Activated B cell treated with CpG ODN at 0.5 μM for 24 hours (primary cell): Measurements from ENCODE around the gene KRT14. TPM values are rescaled to one million over a fixed set of nuclear protein-coding genes. Genes with fewer than 3 reads are reported as not detected.

Source experiments
- ATAC-seq: fragments of 200-7000 bp; cut with Tn5 transposase; one replicate; pipeline ENCODE4 v1.10.0; 2021; ENCODE audit warnings: low read depth, mild to moderate bottlenecking, moderate library complexity
- CTCF ChIA-PET: fragments of 350-600 bp; sonication (Branson Sonifier 250); formaldehyde crosslinking; loops from one replicate; lab custom pipeline; 2021; ENCODE audit warnings: antibody characterized with exemption; lab: Charles Lee
- POLR2A ChIA-PET: fragments of 350-600 bp; sonication (Branson Sonifier 250); formaldehyde crosslinking; loops from one replicate; lab custom pipeline; 2021; ENCODE audit warnings: antibody characterized with exemption; lab: Charles Lee
- DNase-seq: peaks from one replicate; pipeline ENCODE4 v3.0.0; 2022
- H3K27ac Mint-ChIP-seq: one replicate; pipeline ENCODE4 v1.8.0; 2020; ENCODE audit warnings: mixed read lengths
- H3K27me3 Mint-ChIP-seq: one replicate; pipeline ENCODE4 v1.8.0; 2021; ENCODE audit warnings: mixed read lengths
- H3K36me3 Mint-ChIP-seq: one replicate; pipeline ENCODE4 v1.8.0; 2021; ENCODE audit warnings: low read depth, mixed read lengths
- H3K4me1 Mint-ChIP-seq: one replicate; pipeline ENCODE4 v1.8.0; 2021; ENCODE audit warnings: mixed read lengths
- H3K4me3 Mint-ChIP-seq: one replicate; pipeline ENCODE4 v1.8.0; 2020; ENCODE audit warnings: mild to moderate bottlenecking, mixed read lengths
- H3K9me3 Mint-ChIP-seq: one replicate; pipeline ENCODE4 v1.8.0; 2020; ENCODE audit warnings: mixed read lengths
- CTCF ChIP-seq: fragments of 200-600 bp; IDR thresholded peaks from one replicate; pipeline ENCODE4 v1.8.0; 2022; ENCODE audit warnings: antibody characterized with exemption, mild to moderate bottlenecking
- intact Hi-C: fragments of 100-400 bp; cut with micrococcal nuclease; formaldehyde crosslinking; loops from one replicate; pipeline ENCODE4 v1.15.1; 2024
- total RNA-seq: library from RNA; stranded (reverse); gene quantifications from 2 replicates; pipeline ENCODE4 v1.2.3, GENCODE V29; 2022

Gene KRT14
- total RNA-seq, 1 donor from 2014 or later = not detected

GRCh38 chr17:41561554-41561953 is 25.1 kb downstream of the KRT14 start:
- intact Hi-C loops = no loop called here
- ChIA-PET CTCF (no interaction called here), POLR2A (no interaction called here)
- Mint-ChIP-seq H3K27me3 (peaks cover 43% of the 10 kb centered on the region), H3K4me1 (no peaks in the 10 kb centered on the region), H3K4me3 (no peak overlapping the region), H3K27ac (no peak overlapping the region), H3K9me3 (no peaks in the 10 kb centered on the region), H3K36me3 (no peaks in the 10 kb centered on the region)
- ATAC-seq = no peak
- no peak for TF ChIP-seq CTCF
- no peak for DNase-seq

GRCh38 chr17:41559548-41559947 is 27.1 kb downstream of the KRT14 start:
- Mint-ChIP-seq H3K9me3 (no peaks in the 10 kb centered on the region), H3K4me3 (no peak overlapping the region), H3K36me3 (no peaks in the 10 kb centered on the region), H3K27me3 (peaks cover 45% of the 10 kb centered on the region), H3K4me1 (no peaks in the 10 kb centered on the region), H3K27ac (no peak overlapping the region)
- intact Hi-C loops = no loop called here
- ChIA-PET CTCF (interaction anchor here (2.9 kb wide), 1 partner anchor 10 kb away, joined by 18 read pairs; no protein-coding TSS in a partner anchor), POLR2A (no interaction called here)
- TF ChIP-seq CTCF = no peak
- no peak for DNase-seq
- no peak for ATAC-seq

- no peaks in the 10 kb centered on the region for H3K4me1 Mint-ChIP-seq
- intact Hi-C loops = no loop called here
- ChIA-PET POLR2A (no interaction called here), CTCF (no interaction called here)
- DNase-seq = no peak
- ATAC-seq = no peak
- no peaks in the 10 kb centered on the region for H3K9me3 Mint-ChIP-seq
- H3K27me3 Mint-ChIP-seq = peaks cover 48% of the 10 kb centered on the region
- no peaks in the 10 kb centered on the region for H3K36me3 Mint-ChIP-seq
- TF ChIP-seq CTCF = no peak
- H3K4me3 Mint-ChIP-seq = no peak overlapping the region
- H3K27ac Mint-ChIP-seq = no peak overlapping the region
Measured at GRCh38 chr17:41556931-41557330, 29.8 kb downstream of the KRT14 start.

GRCh38 chr17:41556306-41556705 is 30.4 kb downstream of the KRT14 start:
- ChIA-PET CTCF (no interaction called here), POLR2A (no interaction called here)
- TF ChIP-seq CTCF = no peak
- no peaks in the 10 kb centered on the region for H3K9me3 Mint-ChIP-seq
- H3K27me3 Mint-ChIP-seq = peaks cover 44% of the 10 kb centered on the region
- intact Hi-C loops = no loop called here
- DNase-seq (no peak), ATAC-seq (no peak)
- no peak overlapping the region for H3K27ac Mint-ChIP-seq
- H3K4me1 Mint-ChIP-seq = no peaks in the 10 kb centered on the region
- no peaks in the 10 kb centered on the region for H3K36me3 Mint-ChIP-seq
- H3K4me3 Mint-ChIP-seq = no peak overlapping the region

GRCh38 chr17:41555105-41555887 is 31.4 kb downstream of the KRT14 start:
- Mint-ChIP-seq H3K4me1 (no peaks in the 10 kb centered on the region), H3K27ac (no peak overlapping the region), H3K9me3 (no peaks in the 10 kb centered on the region), H3K4me3 (no peak overlapping the region), H3K27me3 (peaks cover 40% of the 10 kb centered on the region), H3K36me3 (no peaks in the 10 kb centered on the region)
- CTCF ChIA-PET = no interaction called here
- no peak for DNase-seq
- POLR2A ChIA-PET = no interaction called here
- intact Hi-C loops = no loop called here
- no peak for TF ChIP-seq CTCF
- no peak for ATAC-seq
